PC-3 (cell line): ENCODE data around the gene SLC25A6. TPM values are rescaled to one million over a fixed set of nuclear protein-coding genes. Genes with fewer than 3 reads are reported as not detected.

ENCODE experiments used
- ATAC-seq: fragments of 200-7000 bp; cut with Tn5 transposase; 2 replicates; pipeline ENCODE4 v1.9.1; 2020; ENCODE audit warnings: mild to moderate bottlenecking, moderate library complexity
- BruUV-seq: library from RNA; stranded (reverse); fragments of 400-500 nt; replicated peaks from 2 replicates; lab custom pipeline; 2021; lab: Mats Ljungman, UMichigan
- CTCF ChIA-PET: fragments of 300-600 bp; sonication (Branson Sonifier 250); formaldehyde crosslinking; loops from one replicate; lab custom pipeline; 2022; ENCODE audit warnings: antibody characterized with exemption; lab: Charles Lee
- POLR2A ChIA-PET: fragments of 300-600 bp; sonication (Branson Sonifier 250); formaldehyde crosslinking; loops from one replicate; lab custom pipeline; 2022; ENCODE audit warnings: antibody characterized with exemption; ENCODE audit not compliant: unreplicated experiment; lab: Charles Lee
- DNase-seq: peaks from one replicate; pipeline ENCODE4 v3.0.0-alpha.2; 2015
- H2AFZ ChIP-seq: fragments of 300-600 bp; sonication (generic); 2 replicates; pipeline ENCODE4 v1.6.0; 2016; ENCODE audit warnings: antibody characterized with exemption, low read length
- H3F3A ChIP-seq: fragments of 300-600 bp; sonication (generic); one replicate; pipeline ENCODE4 v1.6.0; 2017; ENCODE audit warnings: antibody characterized with exemption, low read length, control low read depth, mild to moderate bottlenecking; ENCODE audit not compliant: unreplicated experiment
- H3K27ac ChIP-seq: fragments of 300-600 bp; sonication (generic); 2 replicates; pipeline ENCODE4 v1.5.1; 2016; ENCODE audit warnings: mild to moderate bottlenecking, low read length
- H3K27me3 ChIP-seq: fragments of 300-600 bp; sonication (generic); 2 replicates; pipeline ENCODE4 v1.6.1; 2016; ENCODE audit warnings: low read length, mixed read lengths
- H3K36me3 ChIP-seq: fragments of 300-600 bp; sonication (generic); 2 replicates; pipeline ENCODE4 v1.6.1; 2016; ENCODE audit warnings: low read depth, mixed run types, low read length, mixed read lengths
- H3K4me1 ChIP-seq: fragments of 300-600 bp; sonication (generic); 2 replicates; pipeline ENCODE4 v1.5.1; 2016; ENCODE audit warnings: low read length; ENCODE audit not compliant: insufficient read depth
- H3K4me2 ChIP-seq: fragments of 300-600 bp; sonication (generic); 2 replicates; pipeline ENCODE4 v1.6.0; 2016; ENCODE audit warnings: low read length
- H3K4me3 ChIP-seq: fragments of 300-600 bp; sonication (generic); 2 replicates; pipeline ENCODE4 v1.5.1; 2016; ENCODE audit warnings: mild to moderate bottlenecking, low read length, mixed read lengths
- H3K79me2 ChIP-seq: fragments of 300-600 bp; sonication (generic); 2 replicates; pipeline ENCODE4 v1.6.1; 2017; ENCODE audit warnings: low read length, mixed read lengths
- H3K9ac ChIP-seq: fragments of 300-600 bp; sonication (generic); 2 replicates; pipeline ENCODE4 v1.6.0; 2016; ENCODE audit warnings: mild to moderate bottlenecking, low read length
- H3K9me2 ChIP-seq: fragments of 300-600 bp; sonication (generic); replicated peaks from 2 replicates; pipeline ENCODE4 v1.6.1; 2016; ENCODE audit warnings: mixed run types, low read length, mixed read lengths
- H3K9me3 ChIP-seq: fragments of 300-600 bp; sonication (generic); 2 replicates; pipeline ENCODE4 v1.6.1; 2016; ENCODE audit warnings: low read length, mixed read lengths
- H4K20me1 ChIP-seq: fragments of 300-600 bp; sonication (generic); 2 replicates; pipeline ENCODE4 v1.6.1; 2016; ENCODE audit warnings: low read length, mixed read lengths
- CTCF ChIP-seq: fragments of 300-600 bp; sonication (generic); conservative IDR thresholded peaks from 2 replicates; pipeline ENCODE4 v1.5.1; 2017; ENCODE audit warnings: antibody characterized with exemption, low read depth, mild to moderate bottlenecking, low read length
- EZH2 ChIP-seq: fragments of 300-600 bp; sonication (generic); IDR thresholded peaks from one replicate; pipeline ENCODE4 v1.6.1; 2017; ENCODE audit warnings: antibody characterized with exemption, mild to moderate bottlenecking, low read length; ENCODE audit not compliant: unreplicated experiment
- EZH2phosphoT487 ChIP-seq: fragments of 300-600 bp; sonication (generic); IDR thresholded peaks from 2 replicates; pipeline ENCODE4 v1.6.1; 2018; ENCODE audit warnings: mild to moderate bottlenecking, antibody characterized with exemption, low read length, borderline replicate concordance
- intact Hi-C: fragments of 100-400 bp; cut with micrococcal nuclease; formaldehyde crosslinking; loops from 2 replicates; pipeline ENCODE4 v1.9.0; 2023
- total RNA-seq: library from RNA; depleted of rRNA; stranded (reverse); fragments of >200 nt; gene quantifications from 2 replicates; pipeline ENCODE4 v1.2.3, GENCODE V29; 2014; rRNA removed

Gene SLC25A6
- total RNA-seq, 1 experiment from 2014 or later: 178 TPM

- Histone ChIP-seq H3K4me1 (no peaks in the 10 kb centered on the region), H3F3A (no peaks in the 10 kb centered on the region), H3K9me3 (no peaks in the 10 kb centered on the region), H3K36me3 (no peaks in the 10 kb centered on the region), H3K9ac (no peak overlapping the region), H3K27ac (no peak overlapping the region), H4K20me1 (no peaks in the 10 kb centered on the region), H3K79me2 (no peaks in the 10 kb centered on the region), H3K4me2 (peak overlapping the region; percentile 69), H3K9me2 (no peaks in the 10 kb centered on the region), H3K4me3 (peak overlapping the region; percentile 39), H2AFZ (0 out of 2 replicates have a peak overlapping the region, but pooled peaks have one; percentile 40), H3K27me3 (no peaks in the 10 kb centered on the region)
- ChIA-PET CTCF (no interaction called here), POLR2A (no interaction called here)
- no peak for DNase-seq
- no TSS peak for BruUV-seq
- TF ChIP-seq CTCF (no peak), EZH2 (no peak), EZH2phosphoT487 (no peak)
- intact Hi-C loops: no loop called here
- no peak for ATAC-seq
Observed at GRCh38 chrX:1336948-1337779, 54.7 kb downstream of the SLC25A6 start.

GRCh38 chrX:1336331-1336943 lies 55.5 kb downstream of the SLC25A6 start, which contains the start of gene IL3RA:
Gene IL3RA, plus strand, starts transcription at chrX:1336785. Its CDS starts 4,981 bp downstream, at chrX:1341766.
- Histone ChIP-seq H3K4me1 (no peaks in the 10 kb centered on the region), H3K9me3 (no peaks in the 10 kb centered on the region), H3K4me2 (peak within 1 kb of the TSS; percentile 69), H3K36me3 (no peaks in the 10 kb centered on the region), H2AFZ (0 out of 2 replicates have a peak within 1 kb of the TSS, but pooled peaks have one; percentile 40), H3K27ac (no peak within 1 kb of the TSS), H3K27me3 (no peaks in the 10 kb centered on the region), H4K20me1 (no peaks in the 10 kb centered on the region), H3K9ac (no peak within 1 kb of the TSS), H3K4me3 (peak within 1 kb of the TSS; percentile 39), H3K79me2 (no peaks in the 10 kb centered on the region), H3F3A (no peaks in the 10 kb centered on the region), H3K9me2 (no peaks in the 10 kb centered on the region)
- CTCF ChIA-PET: no interaction called here
- ATAC-seq: no peak
- DNase-seq: no peak
- intact Hi-C loops: no loop called here
- no peak for TF ChIP-seq CTCF
- TF ChIP-seq EZH2: no peak
- no peak for TF ChIP-seq EZH2phosphoT487
- BruUV-seq: no TSS peak
- POLR2A ChIA-PET: no interaction called here

Other genes with a start within 250 kb of the SLC25A6 start
- gene CRLF2, start 179.5 kb downstream of the SLC25A6 start, total RNA-seq: not detected in 2 replicates
- gene CSF2RA, start 123.3 kb downstream of the SLC25A6 start, total RNA-seq: 0.63 and 3.8 TPM in 2 replicates
- gene IL3RA, start 55.3 kb downstream of the SLC25A6 start, total RNA-seq: not detected in 2 replicates
- 6.7 and 10.1 TPM in 2 replicates for gene ASMTL, start 60.8 kb upstream of the SLC25A6 start, total RNA-seq
- not detected in 2 replicates for gene P2RY8, start 145.1 kb upstream of the SLC25A6 start, total RNA-seq
- 36.8 and 41.5 TPM in 2 replicates for gene AKAP17A, start 199.5 kb upstream of the SLC25A6 start, total RNA-seq
- gene ASMT, start 222.9 kb upstream of the SLC25A6 start, total RNA-seq: not detected in 2 replicates